H1 (cell line): Measurements from ENCODE around the gene SORBS1. TPM values are rescaled to one million over a fixed set of nuclear protein-coding genes. Genes with fewer than 3 reads are reported as not detected.

Source experiments
- CTCF ChIA-PET: fragments of 300-600 bp; sonication (Branson Sonifier 250); formaldehyde crosslinking; loops from one replicate; lab custom pipeline; 2021; ENCODE audit not compliant: partially characterized antibody; lab: Charles Lee
- POLR2A ChIA-PET: fragments of 300-600 bp; sonication (Branson Sonifier 250); formaldehyde crosslinking; loops from one replicate; lab custom pipeline; 2021; ENCODE audit warnings: inconsistent platforms; ENCODE audit not compliant: partially characterized antibody; lab: Charles Lee
- DNase-seq, 2 experiments: peaks; one replicate each; pipeline versions ENCODE4 v3.0.0 to v3.0.0-alpha.2; 2010 to 2022; ENCODE audit warnings: low spot score in 2 of 2, low read depth in 1 of 2, mixed read lengths in 1 of 2
- FAIRE-seq: peaks from 2 replicates; lab custom pipeline; 2011; peaks lifted over from hg19 to GRCh38; lab: Jason Lieb, UNC
- H2AFZ ChIP-seq: 2 replicates; pipeline ENCODE4 v1.8.1; 2012; ENCODE audit warnings: low read length, inconsistent platforms
- H2AK5ac ChIP-seq: 2 replicates; pipeline ENCODE4 v1.6.1; 2013; ENCODE audit warnings: low read depth, low read length
- H2BK120ac ChIP-seq: replicated peaks from 2 replicates; pipeline ENCODE3; 2013; ENCODE audit warnings: low read depth, low read length, inconsistent platforms
- H2BK12ac ChIP-seq: 2 replicates; pipeline ENCODE4 v1.6.1; 2013; ENCODE audit warnings: low read depth, low read length
- H2BK15ac ChIP-seq: 2 replicates; pipeline ENCODE4 v1.6.1; 2013; ENCODE audit warnings: low read length
- H2BK20ac ChIP-seq: 2 replicates; pipeline ENCODE4 v1.6.1; 2013; ENCODE audit warnings: low read length
- H2BK5ac ChIP-seq: 2 replicates; pipeline ENCODE4 v1.6.1; 2013; ENCODE audit warnings: low read depth, low read length
- H3K14ac ChIP-seq: 2 replicates; pipeline ENCODE4 v1.6.1; 2013; ENCODE audit warnings: inconsistent platforms; ENCODE audit not compliant: insufficient read length
- H3K18ac ChIP-seq: 2 replicates; pipeline ENCODE4 v1.6.1; 2013; ENCODE audit warnings: low read length; ENCODE audit errors: extremely low read depth
- H3K23ac ChIP-seq: 2 replicates; pipeline ENCODE4 v1.6.1; 2013; ENCODE audit warnings: inconsistent platforms; ENCODE audit not compliant: insufficient read length
- H3K23me2 ChIP-seq: 2 replicates; pipeline ENCODE4 v1.6.1; 2013; ENCODE audit warnings: low read depth, low read length
- H3K27ac ChIP-seq: 2 replicates; pipeline ENCODE4 v1.6.1; 2011; ENCODE audit warnings: low read depth, low read length, inconsistent platforms
- H3K27me3 ChIP-seq, 4 experiments: replicated peaks in 1 of 4; 1 replicate in 1 of 4; 2 replicates in 3 of 4; pipeline versions ENCODE4 v1.6.1 to v1.8.1; 2011 to 2013; ENCODE audit warnings: low read length in 3 of 4, mild to moderate bottlenecking in 3 of 4, inconsistent platforms in 2 of 4, mixed read lengths in 2 of 4, moderate library complexity in 1 of 4; ENCODE audit not compliant: control insufficient read depth in 3 of 4, insufficient read depth in 3 of 4; ENCODE audit errors: extremely low read depth in 1 of 4
- H3K36me3 ChIP-seq, 4 experiments: 2 replicates each; pipeline versions ENCODE4 v1.6.1 to v1.8.1; 2011 to 2013; ENCODE audit warnings: mild to moderate bottlenecking in 4 of 4, low read length in 3 of 4, moderate library complexity in 2 of 4, control low read depth in 1 of 4, inconsistent platforms in 1 of 4; ENCODE audit not compliant: insufficient read depth in 4 of 4, control insufficient read depth in 2 of 4
- H3K4ac ChIP-seq: replicated peaks from 2 replicates; pipeline ENCODE3; 2013; ENCODE audit warnings: low read length, low read depth, mixed read lengths, inconsistent platforms; ENCODE audit not compliant: insufficient read length
- H3K4me1 ChIP-seq, 4 experiments: replicated peaks in 1 of 4; 1 replicate in 1 of 4; 2 replicates in 3 of 4; pipeline versions ENCODE4 v1.6.1 to v1.8.1; 2011 to 2013; ENCODE audit warnings: low read length in 3 of 4, inconsistent platforms in 2 of 4, mixed read lengths in 1 of 4; ENCODE audit not compliant: insufficient read depth in 4 of 4, control insufficient read depth in 3 of 4
- H3K4me2 ChIP-seq, 2 experiments: 2 replicates each; pipeline versions ENCODE4 v1.6.1 to v1.8.1; 2011 to 2013; ENCODE audit warnings: low read depth in 2 of 2, low read length in 2 of 2, control low read depth in 1 of 2, inconsistent platforms in 1 of 2, mild to moderate bottlenecking in 1 of 2; ENCODE audit not compliant: insufficient read depth in 1 of 2
- H3K4me3 ChIP-seq, 4 experiments: fragments of 200-600, 300-600 bp in 1 of 4; sonication (generic), shearing (Covaris generic), sonication (Bioruptor Twin) in 1 of 4; 2 replicates each; pipeline versions ENCODE4 v1.5.1 to v1.8.1; 2011 to 2016; ENCODE audit warnings: low read length in 4 of 4, low read depth in 3 of 4, control low read depth in 2 of 4, inconsistent platforms in 2 of 4, mild to moderate bottlenecking in 2 of 4, mixed read lengths in 1 of 4, moderate library complexity in 1 of 4; ENCODE audit not compliant: insufficient read depth in 2 of 4; ENCODE audit errors: extremely low read depth in 1 of 4
- H3K56ac ChIP-seq: replicated peaks from 2 replicates; pipeline ENCODE3; 2013; ENCODE audit warnings: low read depth, mild to moderate bottlenecking, mixed read lengths, low read length, inconsistent platforms; ENCODE audit not compliant: insufficient read length
- H3K79me1 ChIP-seq: 2 replicates; pipeline ENCODE4 v1.6.1; 2013; ENCODE audit warnings: low read depth, low read length, control low read depth
- H3K79me2 ChIP-seq, 2 experiments: 2 replicates each; pipeline versions ENCODE4 v1.6.1 to v1.8.1; 2012 to 2013; ENCODE audit warnings: low read length in 2 of 2, mild to moderate bottlenecking in 2 of 2, inconsistent platforms in 1 of 2; ENCODE audit not compliant: insufficient read depth in 2 of 2, control insufficient read depth in 1 of 2
- H3K9ac ChIP-seq, 4 experiments: replicated peaks in 1 of 4; 1 replicate in 1 of 4; 2 replicates in 3 of 4; pipeline versions ENCODE4 v1.6.1 to v1.8.1; 2011 to 2013; ENCODE audit warnings: low read depth in 3 of 4, low read length in 3 of 4, control low read depth in 2 of 4, mild to moderate bottlenecking in 2 of 4, moderate library complexity in 2 of 4, inconsistent platforms in 1 of 4; ENCODE audit errors: extremely low read depth in 1 of 4
- H3K9me3 ChIP-seq, 2 experiments: 2 replicates each; pipeline versions ENCODE4 v1.6.1 to v1.8.1; 2012 to 2013; ENCODE audit warnings: mild to moderate bottlenecking in 2 of 2, moderate library complexity in 2 of 2, control low read depth in 1 of 2, inconsistent platforms in 1 of 2, low read depth in 1 of 2, low read length in 1 of 2, mixed read lengths in 1 of 2; ENCODE audit not compliant: insufficient read depth in 2 of 2
- H4K20me1 ChIP-seq, 2 experiments: replicated peaks in 1 of 2; 2 replicates each; pipeline versions ENCODE3 to v1.8.1; 2011 to 2013; ENCODE audit warnings: inconsistent platforms in 2 of 2, low read length in 2 of 2, mild to moderate bottlenecking in 1 of 2; ENCODE audit not compliant: insufficient read depth in 2 of 2, control insufficient read depth in 1 of 2
- H4K5ac ChIP-seq: 2 replicates; pipeline ENCODE4 v1.6.1; 2013; ENCODE audit warnings: low read length, low read depth, mixed read lengths, inconsistent platforms; ENCODE audit not compliant: insufficient read length
- H4K8ac ChIP-seq: 2 replicates; pipeline ENCODE4 v1.8.0; 2013; ENCODE audit warnings: mild to moderate bottlenecking, moderate library complexity, low read length, inconsistent platforms; ENCODE audit not compliant: insufficient read depth; ENCODE audit errors: extremely low read depth
- H4K91ac ChIP-seq: replicated peaks from 2 replicates; pipeline ENCODE3; 2013; ENCODE audit warnings: low read length, mixed read lengths, inconsistent platforms; ENCODE audit not compliant: insufficient read length
- HDAC2 ChIP-seq, 2 experiments: fragments of 300-600 bp in 1 of 2; sonication (generic) in 1 of 2; IDR thresholded peaks; 2 replicates each; pipeline ENCODE4 v1.6.1; 2011 to 2012; ENCODE audit warnings: low read depth in 2 of 2, low read length in 2 of 2, mild to moderate bottlenecking in 2 of 2, moderate library complexity in 2 of 2, borderline replicate concordance in 1 of 2, inconsistent platforms in 1 of 2
- WGBS, 2 experiments: shearing (Covaris generic) in 1 of 2; methylation state at CpG; one replicate each; pipeline versions ENCODE4 v1.1.6 to v1.1.7; 2013 to 2015; ENCODE audit warnings: low lambda C conversion rate in 2 of 2, mixed read lengths in 2 of 2, inconsistent platforms in 1 of 2, low coverage in 1 of 2, missing lambda C conversion rate in 1 of 2; ENCODE audit not compliant: insufficient replicate concordance in 2 of 2, insufficient coverage in 1 of 2, insufficient read length in 1 of 2; ENCODE audit errors: extremely low coverage in 1 of 2, missing lambda C conversion rate in 1 of 2; 5-methylcytosine and 5-hydroxymethylcytosine counted together
- polyA plus RNA-seq, 7 experiments: library from polyadenylated mRNA; depleted of rRNA in 3 of 7; stranded (reverse) in 5 of 7; unstranded in 2 of 7; fragments of >200 nt in 5 of 7; fragments of 200-250 nt in 2 of 7; gene quantifications; 1 replicate in 5 of 7; 2 replicates in 1 of 7; 4 replicates in 1 of 7; pipeline versions ENCODE4 v1.2.1 to v1.2.3, GENCODE V29; 2011 to 2013; ENCODE audit warnings: missing spikeins in 2 of 7, mixed read lengths in 2 of 7
- total RNA-seq: library from RNA; stranded (reverse); fragmentation: NEBNext Ultra II Directional; extraction: Animal tissue kit (Norgen Biotek cat#: 25700); gene quantifications from 2 replicates; pipeline ENCODE4 v1.2.1, GENCODE V29; 2021

SORBS1 gene
- total and polyA plus RNA-seq, 2 of the 8 experiments (the other 6 are each of a cell fraction or from before 2014, with no cell fraction given) = 16.0 to 35.0 TPM

DNA sequence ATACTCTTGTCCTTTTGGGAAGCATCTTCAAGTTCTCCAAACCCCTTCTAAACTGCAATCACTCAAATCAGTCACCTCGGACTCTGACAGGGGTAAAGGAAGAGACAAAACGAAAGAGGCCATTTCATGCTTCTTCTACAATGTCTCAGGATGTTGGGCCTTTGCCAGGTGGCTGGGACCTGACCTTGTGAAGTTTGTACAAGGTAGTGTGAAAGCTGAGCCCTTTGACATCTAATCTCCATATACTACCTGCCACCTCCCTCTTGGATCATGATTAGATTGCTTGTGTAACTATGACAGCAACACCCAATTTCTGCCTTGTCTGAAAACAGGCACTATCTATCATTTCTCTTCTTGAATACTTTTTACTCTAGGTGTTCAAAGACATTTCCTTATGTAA lies 235.3 kb downstream of the SORBS1 start:
- Histone ChIP-seq H3K79me1 (no peaks in the 10 kb centered on the region), H3K4ac (no peak overlapping the region), H3K23ac (no peak overlapping the region), H3K18ac (no peak overlapping the region)
- no peak for TF ChIP-seq HDAC2 (IDR thresholded peaks at IDR 0.05; ENCODE audit: borderline replicate concordance in 1 of 2, low read depth in 2 of 2, low read length in 2 of 2)
- TF ChIP-seq, all 59 proteins: peak for 0
- H2BK20ac ChIP-seq = no peak overlapping the region
- H3K9ac ChIP-seq = no peak overlapping the region
- WGBS, 2 experiments = 85% methylated on average over 2 of the region's 2 CpGs; no CpG with 5 or more reads in 1 of the 2 experiments
- ChIA-PET POLR2A (no interaction called here), CTCF (interaction anchor here (1.0 to 1.6 kb wide), 3 partner anchors 10 to 37 kb away, joined by 3 to 4 read pairs (median 4); no protein-coding TSS in a partner anchor)
- FAIRE-seq = no peak
- no peak overlapping the region for H4K91ac ChIP-seq
- no peak overlapping the region for H2BK12ac ChIP-seq
- no peaks in the 10 kb centered on the region for H3K23me2 ChIP-seq
- H3K56ac ChIP-seq = no peak overlapping the region
- no peak overlapping the region for H3K4me2 ChIP-seq
- no peak overlapping the region for H2AFZ ChIP-seq
- no peak overlapping the region for H2BK5ac ChIP-seq
- H3K9me3 ChIP-seq = no peaks in the 10 kb centered on the region
- H2BK15ac ChIP-seq = no peak overlapping the region
- DNase-seq = no peak
- H3K4me1 ChIP-seq = peaks cover 0 to 2% (median 0%) of the 10 kb centered on the region in 4 experiments; a peak in 1 of 7 replicates
- no peaks in the 10 kb centered on the region for H3K79me2 ChIP-seq
- H2AK5ac ChIP-seq = no peak overlapping the region
- H4K20me1 ChIP-seq = no peaks in the 10 kb centered on the region
- H3K36me3 ChIP-seq = peaks cover 0 to 4% (median 0%) of the 10 kb centered on the region in 4 experiments; a peak in 3 of 8 replicates
- no peak overlapping the region for H3K14ac ChIP-seq
- H3K4me3 ChIP-seq = no peak overlapping the region
- no peak overlapping the region for H3K27ac ChIP-seq
- H3K27me3 ChIP-seq = no peaks in the 10 kb centered on the region
- H4K5ac ChIP-seq = no peak overlapping the region
- H2BK120ac ChIP-seq = no peak overlapping the region
- no peak overlapping the region for H4K8ac ChIP-seq
